Panc1 (cell line): ENCODE measurements around the gene GPHN. TPM values are rescaled to one million over a fixed set of nuclear protein-coding genes. Genes with fewer than 3 reads are reported as not detected.

Experiments
- ATAC-seq: fragments of 200-7000 bp; cut with Tn5 transposase; 2 replicates; pipeline ENCODE4 v1.9.1; 2020; ENCODE audit warnings: mild to moderate bottlenecking, moderate library complexity
- BruUV-seq: library from RNA; stranded (reverse); fragments of 400-500 nt; replicated peaks from 2 replicates; lab custom pipeline; 2021; lab: Mats Ljungman, UMichigan
- CTCF ChIA-PET: fragments of 300-600 bp; sonication (Branson Sonifier 250); formaldehyde crosslinking; loops from one replicate; lab custom pipeline; 2022; ENCODE audit warnings: antibody characterized with exemption; lab: Charles Lee
- POLR2A ChIA-PET: fragments of 300-600 bp; sonication (Branson Sonifier 250); formaldehyde crosslinking; loops from one replicate; lab custom pipeline; 2022; ENCODE audit warnings: antibody characterized with exemption; lab: Charles Lee
- DNase-seq: peaks from one replicate; pipeline ENCODE4 v3.0.0-alpha.2; 2010; ENCODE audit warnings: low read depth, low spot score
- H3K27ac ChIP-seq: 2 replicates; pipeline ENCODE4 v1.5.1; 2011; ENCODE audit warnings: mild to moderate bottlenecking, low read length, inconsistent platforms
- H3K27me3 ChIP-seq: fragments of 200-500 bp; sonication (Bioruptor generic); 2 replicates; pipeline ENCODE4 v1.6.0; 2014; ENCODE audit warnings: low read length, inconsistent platforms; ENCODE audit not compliant: control insufficient read depth, insufficient read depth
- H3K36me3 ChIP-seq: fragments of 200-500 bp; sonication (Bioruptor generic); 2 replicates; pipeline ENCODE4 v1.5.1; 2014; ENCODE audit warnings: inconsistent platforms, mild to moderate bottlenecking, low read length, moderate library complexity; ENCODE audit not compliant: control insufficient read depth, insufficient read depth
- H3K4me1 ChIP-seq: 2 replicates; pipeline ENCODE4 v1.5.1; 2011; ENCODE audit warnings: inconsistent platforms, mild to moderate bottlenecking, low read length, moderate library complexity; ENCODE audit not compliant: control insufficient read depth, insufficient read depth
- H3K4me3 ChIP-seq, 2 experiments: 2 replicates each; pipeline ENCODE4 v1.5.1; 2011 to 2012; ENCODE audit warnings: low read depth in 2 of 2, low read length in 2 of 2, mild to moderate bottlenecking in 2 of 2, inconsistent platforms in 1 of 2, moderate library complexity in 1 of 2
- H3K9me3 ChIP-seq: fragments of 200-500 bp; sonication (Bioruptor generic); 2 replicates; pipeline ENCODE4 v1.5.1; 2014; ENCODE audit warnings: low read depth, mild to moderate bottlenecking, inconsistent platforms, low read length, moderate library complexity; ENCODE audit not compliant: control insufficient read depth, insufficient read depth
- POLR2AphosphoS5 ChIP-seq: IDR thresholded peaks from 2 replicates; pipeline ENCODE4 v1.6.1; 2012; ENCODE audit warnings: mild to moderate bottlenecking, low read depth, low read length, moderate library complexity
- SIN3A ChIP-seq: IDR thresholded peaks from 2 replicates; pipeline ENCODE4 v1.6.1; 2012; ENCODE audit warnings: low read depth, mild to moderate bottlenecking, low read length, moderate library complexity, borderline replicate concordance; ENCODE audit not compliant: insufficient read depth
- TCF7L2 ChIP-seq: IDR thresholded peaks from 2 replicates; pipeline ENCODE4 v1.6.1; 2011; ENCODE audit warnings: mild to moderate bottlenecking, low read depth, low read length, inconsistent platforms
- in situ Hi-C: cut with HindIII; loops from 2 replicates; pipeline ENCODE4 v1.10.0; 2016; ENCODE audit warnings: low sequenced_read_pairs, low pct_unique_long_range_greater_than_20kb
- intact Hi-C: fragments of 100-400 bp; cut with micrococcal nuclease; formaldehyde crosslinking; loops from one replicate; pipeline ENCODE4 v1.10.0; 2022; ENCODE audit not compliant: unreplicated experiment
- total RNA-seq: library from RNA; stranded (reverse); gene quantifications from one replicate; pipeline ENCODE4 v1.2.1, GENCODE V29; 2021; ENCODE audit not compliant: unreplicated experiment
- TF ChIP-seq, protein P1 (sequence below), 2 experiments: IDR thresholded peaks; 2 replicates each; pipeline ENCODE4 v1.6.1; 2011 to 2012; ENCODE audit warnings: low read depth in 2 of 2, control low read depth in 1 of 2, low read length in 1 of 2, mild to moderate bottlenecking in 1 of 2, moderate library complexity in 1 of 2; ENCODE audit not compliant: insufficient read depth in 1 of 2
- TF ChIP-seq, protein P2 (sequence below): fragments of 450-650 bp; IDR thresholded peaks from 2 replicates; pipeline ENCODE4 v1.5.1; 2017; ENCODE audit warnings: mild to moderate bottlenecking

The GPHN gene
- total RNA-seq, 1 experiment from 2014 or later: 26.6 TPM

DNA sequence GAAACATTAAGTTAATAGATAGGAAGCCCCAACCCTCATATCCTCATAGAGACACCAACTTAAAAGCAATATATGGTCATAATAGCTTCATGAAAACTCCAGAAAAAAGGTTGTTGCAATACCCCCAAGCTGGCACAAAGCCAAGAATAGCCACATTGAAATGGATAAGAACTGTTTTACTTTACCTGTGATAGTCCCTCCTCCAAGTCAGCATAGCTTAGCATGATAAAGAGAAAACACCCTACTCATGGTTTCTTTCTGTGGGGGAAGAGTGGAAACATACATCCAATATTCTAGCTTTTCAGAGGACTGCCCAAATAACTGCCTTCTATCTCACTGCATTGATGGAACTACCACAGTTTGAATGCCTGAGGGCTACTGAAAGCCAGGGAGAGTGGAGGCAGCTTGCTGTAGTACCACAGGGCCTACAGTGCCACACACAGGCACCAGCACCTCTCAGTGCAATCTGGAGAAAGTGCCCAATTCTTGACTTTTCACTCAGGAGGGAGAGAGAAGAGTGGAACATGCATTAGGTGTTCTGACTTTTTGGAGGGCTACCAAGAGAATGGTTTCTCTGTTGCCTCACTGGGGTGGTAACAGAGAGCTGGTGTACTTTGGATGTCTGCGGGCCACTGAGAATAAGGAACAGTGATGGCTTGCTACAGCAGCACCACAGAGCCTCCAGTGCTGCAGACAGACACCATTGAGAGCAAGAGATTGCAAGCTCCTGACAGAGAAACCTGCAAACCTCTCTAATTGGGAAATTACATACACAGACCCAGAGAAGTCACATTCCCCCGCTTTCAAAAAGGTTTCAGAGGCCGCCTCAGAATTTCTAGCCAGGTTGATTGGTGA is 524.2 kb downstream of the GPHN start:
- in situ Hi-C loops (no loop called here), intact Hi-C loops (no loop called here)
- H3K4me3 ChIP-seq: no peak overlapping the region
- no peak overlapping the region for H3K27ac ChIP-seq
- ChIA-PET CTCF (no interaction called here), POLR2A (no interaction called here)
- DNase-seq (no peak), ATAC-seq (no peak)
- H3K4me1 ChIP-seq: no peaks in the 10 kb centered on the region
- no TSS peak for BruUV-seq
- TF ChIP-seq, protein P1, sequence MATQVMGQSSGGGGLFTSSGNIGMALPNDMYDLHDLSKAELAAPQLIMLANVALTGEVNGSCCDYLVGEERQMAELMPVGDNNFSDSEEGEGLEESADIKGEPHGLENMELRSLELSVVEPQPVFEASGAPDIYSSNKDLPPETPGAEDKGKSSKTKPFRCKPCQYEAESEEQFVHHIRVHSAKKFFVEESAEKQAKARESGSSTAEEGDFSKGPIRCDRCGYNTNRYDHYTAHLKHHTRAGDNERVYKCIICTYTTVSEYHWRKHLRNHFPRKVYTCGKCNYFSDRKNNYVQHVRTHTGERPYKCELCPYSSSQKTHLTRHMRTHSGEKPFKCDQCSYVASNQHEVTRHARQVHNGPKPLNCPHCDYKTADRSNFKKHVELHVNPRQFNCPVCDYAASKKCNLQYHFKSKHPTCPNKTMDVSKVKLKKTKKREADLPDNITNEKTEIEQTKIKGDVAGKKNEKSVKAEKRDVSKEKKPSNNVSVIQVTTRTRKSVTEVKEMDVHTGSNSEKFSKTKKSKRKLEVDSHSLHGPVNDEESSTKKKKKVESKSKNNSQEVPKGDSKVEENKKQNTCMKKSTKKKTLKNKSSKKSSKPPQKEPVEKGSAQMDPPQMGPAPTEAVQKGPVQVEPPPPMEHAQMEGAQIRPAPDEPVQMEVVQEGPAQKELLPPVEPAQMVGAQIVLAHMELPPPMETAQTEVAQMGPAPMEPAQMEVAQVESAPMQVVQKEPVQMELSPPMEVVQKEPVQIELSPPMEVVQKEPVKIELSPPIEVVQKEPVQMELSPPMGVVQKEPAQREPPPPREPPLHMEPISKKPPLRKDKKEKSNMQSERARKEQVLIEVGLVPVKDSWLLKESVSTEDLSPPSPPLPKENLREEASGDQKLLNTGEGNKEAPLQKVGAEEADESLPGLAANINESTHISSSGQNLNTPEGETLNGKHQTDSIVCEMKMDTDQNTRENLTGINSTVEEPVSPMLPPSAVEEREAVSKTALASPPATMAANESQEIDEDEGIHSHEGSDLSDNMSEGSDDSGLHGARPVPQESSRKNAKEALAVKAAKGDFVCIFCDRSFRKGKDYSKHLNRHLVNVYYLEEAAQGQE (IDR thresholded peaks at IDR 0.05; ENCODE audit: insufficient read depth in 1 of 2, low read depth in 2 of 2, low read length in 1 of 2): no peak
- TF ChIP-seq, protein P2, sequence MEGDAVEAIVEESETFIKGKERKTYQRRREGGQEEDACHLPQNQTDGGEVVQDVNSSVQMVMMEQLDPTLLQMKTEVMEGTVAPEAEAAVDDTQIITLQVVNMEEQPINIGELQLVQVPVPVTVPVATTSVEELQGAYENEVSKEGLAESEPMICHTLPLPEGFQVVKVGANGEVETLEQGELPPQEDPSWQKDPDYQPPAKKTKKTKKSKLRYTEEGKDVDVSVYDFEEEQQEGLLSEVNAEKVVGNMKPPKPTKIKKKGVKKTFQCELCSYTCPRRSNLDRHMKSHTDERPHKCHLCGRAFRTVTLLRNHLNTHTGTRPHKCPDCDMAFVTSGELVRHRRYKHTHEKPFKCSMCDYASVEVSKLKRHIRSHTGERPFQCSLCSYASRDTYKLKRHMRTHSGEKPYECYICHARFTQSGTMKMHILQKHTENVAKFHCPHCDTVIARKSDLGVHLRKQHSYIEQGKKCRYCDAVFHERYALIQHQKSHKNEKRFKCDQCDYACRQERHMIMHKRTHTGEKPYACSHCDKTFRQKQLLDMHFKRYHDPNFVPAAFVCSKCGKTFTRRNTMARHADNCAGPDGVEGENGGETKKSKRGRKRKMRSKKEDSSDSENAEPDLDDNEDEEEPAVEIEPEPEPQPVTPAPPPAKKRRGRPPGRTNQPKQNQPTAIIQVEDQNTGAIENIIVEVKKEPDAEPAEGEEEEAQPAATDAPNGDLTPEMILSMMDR: no peak
- no peaks in the 10 kb centered on the region for H3K27me3 ChIP-seq
- H3K36me3 ChIP-seq: no peaks in the 10 kb centered on the region
- H3K9me3 ChIP-seq: no peaks in the 10 kb centered on the region; the same call in 1 of the 2 replicates

DNA sequence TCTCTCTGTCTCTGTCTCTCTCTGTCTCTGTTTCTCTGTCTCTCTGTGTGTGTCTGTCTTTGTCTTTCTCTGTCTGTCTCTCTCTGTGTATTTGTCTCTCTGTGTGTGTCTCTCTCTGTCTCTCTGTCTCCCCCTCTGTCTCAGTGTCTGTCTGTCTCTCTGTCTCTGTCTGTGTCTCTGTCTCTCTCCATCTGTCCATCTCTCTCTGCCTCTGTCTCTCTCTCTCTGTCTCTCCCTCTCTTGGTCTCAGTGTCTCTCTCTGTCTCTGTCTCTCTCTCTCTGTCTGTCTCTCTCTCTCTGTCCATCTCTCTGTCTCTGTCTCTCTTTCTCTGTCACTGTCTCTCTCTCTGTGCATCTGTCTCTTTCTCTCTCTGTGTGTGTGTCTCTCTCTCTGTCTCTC is 537.5 kb downstream of the GPHN start:
- intact Hi-C loops (no loop called here), in situ Hi-C loops (no loop called here)
- ATAC-seq (no peak), DNase-seq (no peak)
- no peaks in the 10 kb centered on the region for H3K4me1 ChIP-seq
- BruUV-seq: no TSS peak
- no peaks in the 10 kb centered on the region for H3K9me3 ChIP-seq
- no peaks in the 10 kb centered on the region for H3K36me3 ChIP-seq
- ChIA-PET POLR2A (no interaction called here), CTCF (no interaction called here)
- H3K27ac ChIP-seq: no peak overlapping the region
- TF ChIP-seq TCF7L2: no peak
- TF ChIP-seq, protein P1 (IDR thresholded peaks at IDR 0.05; ENCODE audit: insufficient read depth in 1 of 2, low read depth in 2 of 2, low read length in 1 of 2): no peak
- TF ChIP-seq, protein P2: no peak
- no peak for TF ChIP-seq POLR2AphosphoS5
- TF ChIP-seq SIN3A: no peak
- no peaks in the 10 kb centered on the region for H3K27me3 ChIP-seq
- H3K4me3 ChIP-seq: no peak overlapping the region
